ENCODE data around the gene CKAP5. TPM values are rescaled to one million over a fixed set of nuclear protein-coding genes. Genes with fewer than 3 reads are reported as not detected.
"Not testable (repeated sequence)": the region's sequence is repeated elsewhere in the genome, so short reads cannot be mapped to it uniquely, and the experiment has no call there.

CKAP5 gene
- total RNA-seq, 8 experiments from 2014 or later, result 37.8 to 127 (median 93.5) TPM

- ATAC-seq (replicated peaks in 6 of 8); in situ Hi-C loops (cut with MboI; ENCODE audit: low pct_unique_long_range_greater_than_20kb in 2 of 9, low sequenced_read_pairs in 9 of 9, unreplicated experiment in 9 of 9); H3K4me1 ChIP-seq (replicated peaks in 1 of 2); H3K27ac ChIP-seq; H3K4me3 ChIP-seq: not testable (repeated sequence)
- WGBS, 10 experiments, result 80 to 84% methylated on average over 1 to 2 of the region's 2 CpGs; no CpG with 5 or more reads in 8 of the 10 experiments
Measured at GRCh38 chr11:46717825-46718154, 128.3 kb downstream of the CKAP5 start.

GRCh38 chr11:46712874-46713576, 133.1 kb downstream of the CKAP5 start:
- Histone ChIP-seq H3K4me3 (no peak overlapping the region), H3K27ac (no peak overlapping the region), H3K4me1 (replicated peaks in 1 of 2) (no peaks in the 10 kb centered on the region)
- in situ Hi-C loops (cut with MboI; ENCODE audit: low pct_unique_long_range_greater_than_20kb in 2 of 9, low sequenced_read_pairs in 9 of 9, unreplicated experiment in 9 of 9), result no loop called here
- WGBS, 10 experiments, result 67 to 95% (median 82%) methylated on average over 1 to 7 of the region's 7 CpGs
- ATAC-seq (replicated peaks in 6 of 8), result no peak

GRCh38 chr11:46711303-46711702, 134.8 kb downstream of the CKAP5 start:
- Histone ChIP-seq H3K4me1 (replicated peaks in 1 of 2) (no peaks in the 10 kb centered on the region), H3K27ac (no peak overlapping the region), H3K4me3 (no peak overlapping the region)
- in situ Hi-C loops (cut with MboI; ENCODE audit: low pct_unique_long_range_greater_than_20kb in 2 of 9, low sequenced_read_pairs in 9 of 9, unreplicated experiment in 9 of 9), result no loop called here
- 17 to 100% (median 71%) methylated on average over 1 to 4 of the region's 5 CpGs; no CpG with 5 or more reads in 5 of the 10 experiments for WGBS, 10 experiments
- peak in 2 of 8 experiments; percentile 16 to 38 for ATAC-seq (replicated peaks in 6 of 8)

GRCh38 chr11:46710821-46711269, 135.2 kb downstream of the CKAP5 start:
- Histone ChIP-seq H3K27ac (no peak overlapping the region), H3K4me1 (replicated peaks in 1 of 2) (no peaks in the 10 kb centered on the region), H3K4me3 (no peak overlapping the region)
- ATAC-seq (replicated peaks in 6 of 8), result peak in 2 of 8 experiments; percentile 83 to 86
- 7 to 100% (median 70%) methylated on average over 1 to 5 of the region's 10 CpGs; no CpG with 5 or more reads in 3 of the 10 experiments for WGBS, 10 experiments
- in situ Hi-C loops (cut with MboI; ENCODE audit: low pct_unique_long_range_greater_than_20kb in 2 of 9, low sequenced_read_pairs in 9 of 9, unreplicated experiment in 9 of 9), result no loop called here

GRCh38 chr11:46709351-46709750, 136.7 kb downstream of the CKAP5 start:
- H3K27ac ChIP-seq; H3K4me1 ChIP-seq (replicated peaks in 1 of 2); ATAC-seq (replicated peaks in 6 of 8); in situ Hi-C loops (cut with MboI; ENCODE audit: low pct_unique_long_range_greater_than_20kb in 2 of 9, low sequenced_read_pairs in 9 of 9, unreplicated experiment in 9 of 9); H3K4me3 ChIP-seq: not testable (repeated sequence)
- 14 to 93% (median 90%) methylated on average over 1 to 9 of the region's 9 CpGs; no CpG with 5 or more reads in 6 of the 10 experiments for WGBS, 10 experiments

GRCh38 chr11:46706886-46707285, 139.2 kb downstream of the CKAP5 start:
- WGBS, 10 experiments, result 70 to 100% (median 90%) methylated on average over 2 to 4 of the region's 7 CpGs; no CpG with 5 or more reads in 6 of the 10 experiments
- Histone ChIP-seq H3K4me3 (no peak overlapping the region), H3K4me1 (replicated peaks in 1 of 2) (peaks cover 1 to 3% of the 10 kb centered on the region in 2 donors), H3K27ac (no peak overlapping the region)
- ATAC-seq (replicated peaks in 6 of 8), result no peak
- in situ Hi-C loops (cut with MboI; ENCODE audit: low pct_unique_long_range_greater_than_20kb in 2 of 9, low sequenced_read_pairs in 9 of 9, unreplicated experiment in 9 of 9), result no loop called here

- Histone ChIP-seq H3K4me3 (no peak overlapping the region), H3K4me1 (replicated peaks in 1 of 2) (peaks cover 4 to 8% of the 10 kb centered on the region in 2 donors), H3K27ac (no peak overlapping the region)
- in situ Hi-C loops (cut with MboI; ENCODE audit: low pct_unique_long_range_greater_than_20kb in 2 of 9, low sequenced_read_pairs in 9 of 9, unreplicated experiment in 9 of 9), result no loop called here
- ATAC-seq (replicated peaks in 6 of 8), result no peak
- WGBS, 10 experiments, result 90 to 93% methylated on average over 6 to 13 of the region's 31 CpGs; no CpG with 5 or more reads in 8 of the 10 experiments
Measured at GRCh38 chr11:46705070-46705688, 140.9 kb downstream of the CKAP5 start.

GRCh38 chr11:46701078-46701654, 144.9 kb downstream of the CKAP5 start:
- ATAC-seq (replicated peaks in 6 of 8), result peak in 3 of 8 experiments; percentile 3 to 5 (median 5)
- peaks cover 15 to 24% of the 10 kb centered on the region in 2 donors for H3K4me1 ChIP-seq (replicated peaks in 1 of 2)
- in situ Hi-C loops (cut with MboI; ENCODE audit: low pct_unique_long_range_greater_than_20kb in 2 of 9, low sequenced_read_pairs in 9 of 9, unreplicated experiment in 9 of 9), result no loop called here
- 0 to 7% (median 0%) methylated on average over 1 to 9 of the region's 29 CpGs; no CpG with 5 or more reads in 3 of the 10 experiments for WGBS, 10 experiments
- peak overlapping the region; percentile 98 for H3K27ac ChIP-seq
- H3K4me3 ChIP-seq, result peak overlapping the region; percentile 61 to 93 (median 86)

GRCh38 chr11:46700241-46701077, 145.6 kb downstream of the CKAP5 start, which contains the start of the genes ARHGAP1 and ZNF408:
TSS of gene ARHGAP1 (minus strand) at chr11:46700619. CDS start at chr11:46696107, 4,512 bp downstream.
TSS of gene ZNF408 (plus strand) at chr11:46701031. CDS start at chr11:46701048, 17 bp downstream.
- WGBS, 10 experiments, result 0 to 1% (median 0%) methylated on average over 4 to 10 of the region's 44 CpGs; no CpG with 5 or more reads in 5 of the 10 experiments
- in situ Hi-C loops (cut with MboI; ENCODE audit: low pct_unique_long_range_greater_than_20kb in 2 of 9, low sequenced_read_pairs in 9 of 9, unreplicated experiment in 9 of 9), result no loop called here

GRCh38 chr11:46698597-46698996, 147.5 kb downstream of the CKAP5 start:
- ATAC-seq (replicated peaks in 6 of 8), result no peak
- in situ Hi-C loops (cut with MboI; ENCODE audit: low pct_unique_long_range_greater_than_20kb in 2 of 9, low sequenced_read_pairs in 9 of 9, unreplicated experiment in 9 of 9), result no loop called here
- WGBS, 10 experiments, result 0% methylated on average over 1 of the region's 1 CpG; no CpG with 5 or more reads in 9 of the 10 experiments
- peaks cover 15 to 24% of the 10 kb centered on the region in 2 donors for H3K4me1 ChIP-seq (replicated peaks in 1 of 2)
- no peak overlapping the region for H3K27ac ChIP-seq
- no peak overlapping the region for H3K4me3 ChIP-seq

More at GRCh38 chr11:46700241-46701077, 145.6 kb downstream of the CKAP5 start, which contains the start of the genes ARHGAP1 and ZNF408:
- Histone ChIP-seq H3K4me3 (peak within 1 kb of the TSS; percentile 61 to 93 (median 86)), H3K4me1 (replicated peaks in 1 of 2) (peaks cover 15 to 24% of the 10 kb centered on the region in 2 donors), H3K27ac (peak within 1 kb of the TSS; percentile 98)
- ATAC-seq (replicated peaks in 6 of 8), result peak; percentile 82 to 96 (median 94)

GRCh38 chr11:46697723-46698122, 148.4 kb downstream of the CKAP5 start:
- Histone ChIP-seq H3K4me1 (replicated peaks in 1 of 2) (peaks cover 15 to 24% of the 10 kb centered on the region in 2 donors), H3K4me3 (no peak overlapping the region), H3K27ac (no peak overlapping the region)
- 0 to 40% (median 8%) methylated on average over 1 to 2 of the region's 2 CpGs; no CpG with 5 or more reads in 7 of the 10 experiments for WGBS, 10 experiments
- in situ Hi-C loops (cut with MboI; ENCODE audit: low pct_unique_long_range_greater_than_20kb in 2 of 9, low sequenced_read_pairs in 9 of 9, unreplicated experiment in 9 of 9), result no loop called here
- ATAC-seq (replicated peaks in 6 of 8), result no peak

- WGBS, 10 experiments, result 36 to 60% methylated on average over 1 to 2 of the region's 3 CpGs; no CpG with 5 or more reads in 8 of the 10 experiments
- H3K27ac ChIP-seq, result no peak overlapping the region
- in situ Hi-C loops (cut with MboI; ENCODE audit: low pct_unique_long_range_greater_than_20kb in 2 of 9, low sequenced_read_pairs in 9 of 9, unreplicated experiment in 9 of 9), result no loop called here
Measured at GRCh38 chr11:46697303-46697702, 148.8 kb downstream of the CKAP5 start.

More at GRCh38 chr11:46697303-46697702, 148.8 kb downstream of the CKAP5 start:
- peaks cover 15 to 24% of the 10 kb centered on the region in 2 donors for H3K4me1 ChIP-seq (replicated peaks in 1 of 2)
- no peak overlapping the region for H3K4me3 ChIP-seq
- ATAC-seq (replicated peaks in 6 of 8), result peak in 1 of 8 experiments; percentile 51

All from motor neuron (in vitro differentiated cells).